Right renal pelvis (tissue), 4 donors: ENCODE results near the gene CPED1. TPM values are rescaled to one million over a fixed set of nuclear protein-coding genes. Genes with fewer than 3 reads are reported as not detected.

Experiments
- DNase-seq, 4 donors: peaks; one replicate each; pipeline ENCODE4 v3.0.0-alpha.2; 2013; ENCODE audit warnings: low read depth in 4 of 4, low spot score in 3 of 4, missing footprints in 1 of 4
- polyA plus RNA-seq, 4 donors: library from polyadenylated mRNA; unstranded; fragments of 120-200 nt; gene quantifications; one replicate each; pipeline ENCODE4 v1.2.1, GENCODE V29; 2013; ENCODE audit not compliant: insufficient read length in 4 of 4

Gene CPED1
- polyA plus RNA-seq, 4 donors: 30.1 to 48.9 (median 43.6) TPM

DNA sequence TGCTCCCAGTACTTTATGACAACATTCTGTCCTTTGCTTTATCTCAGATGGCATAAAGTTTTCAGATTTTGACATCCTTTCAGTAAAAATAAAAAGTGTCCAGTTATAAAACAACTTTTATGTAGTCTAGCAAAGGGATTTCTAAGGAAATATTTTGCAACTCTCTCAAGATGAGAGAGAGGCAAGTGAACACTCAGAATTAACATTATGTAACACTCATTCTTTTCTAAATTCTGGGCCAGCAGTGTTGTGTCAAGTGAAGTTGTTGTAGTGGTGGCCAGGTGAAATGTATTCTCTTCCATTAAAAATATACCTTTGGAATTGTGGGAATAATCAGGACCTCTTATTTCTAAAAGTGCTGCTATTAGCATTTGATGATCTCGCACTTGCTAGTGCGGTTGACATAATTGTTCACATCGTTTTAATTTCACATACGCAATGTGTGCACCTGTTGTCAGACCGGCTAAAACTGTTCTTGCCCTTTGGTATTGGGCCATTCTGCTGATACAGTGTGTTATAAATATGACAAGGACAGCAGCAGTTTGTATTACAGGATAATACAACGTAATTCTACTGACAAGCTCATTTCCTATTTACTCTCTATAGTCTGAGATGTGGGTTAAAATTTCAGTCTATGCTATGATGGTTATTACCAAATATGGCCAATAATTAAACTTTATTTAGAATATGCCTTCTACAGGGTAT lies 23.8 kb downstream of the CPED1 start:
- DNase-seq: no peak

DNA sequence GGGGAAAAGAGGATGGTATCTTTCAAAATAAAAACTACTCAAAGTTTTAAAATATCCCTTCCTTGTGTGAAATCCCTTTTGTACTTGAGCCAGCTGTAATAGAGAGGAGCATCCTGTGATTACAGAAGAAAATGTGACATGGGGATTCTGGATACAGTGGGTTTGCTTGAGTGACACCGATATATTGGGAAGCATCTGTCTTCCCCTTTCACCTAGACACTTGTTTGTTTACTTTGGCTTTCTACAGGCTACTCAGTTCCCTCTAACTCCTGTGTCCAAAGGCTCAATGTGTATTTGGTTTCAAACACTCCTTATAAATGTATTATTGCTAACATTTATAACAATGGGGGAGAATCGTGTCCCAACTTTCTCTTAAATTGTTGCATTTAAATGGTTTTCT lies 24.4 kb downstream of the CPED1 start:
- no peak for DNase-seq

DNA sequence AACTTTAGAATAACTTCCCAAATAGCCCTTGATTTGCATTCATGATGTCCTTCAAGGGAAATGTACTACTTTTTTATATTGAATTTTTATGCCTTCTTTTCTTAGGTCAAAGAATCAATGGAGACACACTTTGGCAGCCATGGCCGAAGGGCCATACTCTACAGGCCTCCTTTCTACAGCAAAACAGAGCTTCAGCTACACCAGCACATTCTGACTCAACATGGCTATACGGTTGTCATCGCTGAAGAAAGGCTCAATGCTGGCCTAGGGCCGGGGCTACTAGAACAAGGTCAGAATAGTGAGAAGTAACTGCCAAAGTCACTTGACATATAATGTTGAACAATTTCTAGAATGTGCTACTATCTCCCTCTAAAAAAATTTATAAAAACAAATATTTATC lies 27.0 kb downstream of the CPED1 start:
- no peak for DNase-seq

DNA sequence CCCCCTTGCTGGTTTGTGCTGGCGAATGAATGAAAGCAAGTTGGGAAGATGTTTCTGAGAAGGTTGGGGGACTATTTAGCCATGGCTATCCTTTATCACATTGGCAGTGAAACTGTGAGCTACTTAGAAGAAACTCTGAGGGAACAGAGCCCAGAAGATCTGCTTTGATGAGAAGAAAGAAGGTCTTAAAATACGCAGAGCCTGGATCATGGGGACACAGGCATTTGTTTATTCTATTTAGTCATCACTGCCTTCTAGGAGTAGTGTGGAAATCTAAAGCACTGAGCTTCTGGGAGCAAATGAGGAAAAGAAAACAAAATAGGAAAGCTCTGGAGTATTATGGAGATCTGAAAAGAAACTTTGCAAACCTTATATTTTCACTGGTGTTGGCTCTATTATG lies 28.5 kb downstream of the CPED1 start:
- no peak for DNase-seq

DNA sequence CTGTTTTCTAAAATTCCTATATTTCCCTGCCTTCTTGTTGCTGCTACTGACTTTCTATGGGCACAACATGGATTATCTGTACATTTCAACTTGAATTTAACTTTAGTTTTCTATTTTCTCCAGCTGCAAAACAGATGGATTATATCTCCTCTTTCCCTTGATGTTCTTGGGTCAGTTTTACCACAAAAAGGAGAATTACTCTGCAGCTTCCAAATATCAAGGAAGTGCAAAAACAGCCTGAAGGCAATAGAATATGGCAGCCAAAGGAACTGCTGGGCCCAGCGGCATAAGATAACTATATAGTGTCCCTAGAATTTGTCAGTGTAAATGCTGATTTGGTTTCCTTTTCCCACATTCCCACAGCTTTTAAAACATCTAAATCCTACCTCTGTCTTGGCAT lies 29.1 kb downstream of the CPED1 start:
- DNase-seq: no peak

DNA sequence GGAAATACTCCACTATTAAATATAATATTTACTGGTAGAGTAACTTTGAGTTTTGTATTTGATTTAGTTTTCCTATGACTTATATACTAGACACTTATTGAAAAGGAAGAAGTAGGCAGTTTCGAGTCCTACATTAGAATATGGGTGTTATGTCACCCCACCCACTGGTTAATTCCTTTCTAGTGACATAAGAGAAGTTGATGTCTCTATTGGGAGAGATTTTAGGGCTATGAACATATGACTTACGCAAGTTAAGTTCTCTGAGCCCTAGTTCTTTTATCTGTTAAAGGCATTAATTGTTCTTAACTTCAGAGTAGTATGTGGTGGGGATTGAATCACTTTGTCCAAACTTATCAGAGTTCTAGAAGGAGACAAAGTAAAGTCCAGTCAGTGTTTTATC lies 30.5 kb downstream of the CPED1 start:
- DNase-seq: no peak

DNA sequence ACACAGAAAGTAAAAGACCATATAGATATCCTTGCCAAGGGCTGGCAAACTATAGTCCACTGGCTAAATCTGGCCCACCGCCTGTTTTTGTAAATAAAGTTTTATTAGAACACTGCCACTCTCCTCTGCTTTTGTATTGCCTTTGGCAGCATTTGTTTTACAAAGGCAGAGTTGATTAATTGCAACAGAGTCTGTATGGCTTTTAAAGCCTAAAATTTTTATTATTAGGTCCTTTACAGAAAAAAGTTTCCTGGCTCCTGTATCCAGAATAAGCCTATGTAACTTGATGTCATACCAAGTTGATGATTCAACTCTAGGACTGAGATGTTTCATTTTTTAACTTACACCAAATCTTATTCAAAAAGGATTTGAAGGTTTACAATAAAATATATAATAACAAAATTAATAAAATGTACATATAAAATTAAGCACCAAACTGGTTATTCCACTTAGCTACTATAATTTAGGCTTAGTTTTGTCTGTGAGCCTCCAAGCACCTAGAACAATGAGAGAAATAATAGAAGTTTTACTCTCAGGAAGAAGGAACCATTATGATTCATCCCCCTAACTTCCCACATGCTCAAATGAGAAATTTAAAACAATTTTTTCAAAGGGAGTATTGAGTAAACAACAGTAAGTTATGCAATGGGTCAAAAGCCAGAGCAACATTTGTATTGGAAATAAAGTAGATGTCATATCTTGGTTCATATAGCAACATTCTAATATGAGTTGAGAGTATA lies 31.9 kb downstream of the CPED1 start:
- DNase-seq: no peak

DNA sequence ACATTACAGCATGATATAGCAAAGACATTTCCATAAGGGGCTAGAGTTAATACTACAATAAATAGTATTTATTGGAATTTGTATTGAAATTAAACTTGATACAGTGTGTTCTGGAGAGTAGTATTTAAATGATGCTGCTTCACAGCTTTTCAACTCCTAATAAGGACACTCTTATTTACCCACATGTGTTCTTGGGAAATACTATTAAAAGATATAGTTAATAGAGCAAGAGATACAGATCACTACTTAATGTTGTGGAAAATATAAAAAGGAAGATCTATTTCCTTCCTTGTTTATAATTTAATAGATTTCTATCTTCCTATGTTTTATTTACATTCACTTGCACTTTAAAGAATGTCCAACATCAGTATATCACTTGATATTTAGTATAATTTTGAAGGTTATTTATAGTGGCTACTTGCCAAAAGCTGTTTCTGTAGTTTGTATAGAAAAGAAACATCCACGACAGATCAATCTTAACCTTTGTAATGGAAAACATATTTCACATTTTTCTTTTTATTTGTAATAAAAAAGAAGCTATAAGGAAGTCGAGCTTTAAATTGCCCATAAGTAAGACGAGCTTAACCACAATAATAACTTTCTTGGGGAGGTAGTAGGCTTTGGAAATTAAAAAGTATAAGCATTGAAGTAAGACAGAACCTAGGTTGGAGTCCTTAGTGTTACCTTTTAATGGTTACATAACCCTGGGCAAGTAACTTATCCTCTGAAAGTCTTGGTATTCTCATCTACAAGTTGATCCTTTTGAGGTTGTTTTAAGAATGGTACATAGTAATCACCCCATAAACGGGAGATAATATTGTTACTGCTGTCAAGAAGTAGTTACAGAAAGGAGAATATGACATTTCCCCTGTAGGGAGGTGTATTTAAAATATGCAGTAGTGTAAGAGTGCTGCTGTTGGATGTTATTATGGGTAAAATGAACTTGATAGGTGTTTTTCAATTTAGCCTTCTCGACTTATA lies 32.8 kb downstream of the CPED1 start:
- no peak for DNase-seq

DNA sequence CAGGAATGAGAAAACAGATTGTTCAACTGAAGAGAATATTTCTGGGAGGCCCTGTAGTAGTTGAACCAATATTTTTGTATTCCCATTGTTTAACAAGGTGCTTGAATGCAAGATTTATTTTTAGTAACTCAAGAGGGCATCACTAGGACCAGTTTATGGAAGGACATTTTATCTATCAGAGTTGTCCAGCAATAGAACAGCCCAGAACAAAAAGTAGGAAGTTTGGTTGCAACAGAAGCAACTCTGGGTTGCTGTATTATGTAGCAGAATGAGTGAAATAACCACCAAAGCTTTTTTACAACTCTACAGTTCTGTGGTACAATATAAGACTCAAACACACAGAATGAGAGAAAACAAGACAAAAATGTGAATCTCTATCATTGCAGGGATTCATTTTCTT lies 34.7 kb downstream of the CPED1 start:
- no peak for DNase-seq

DNA sequence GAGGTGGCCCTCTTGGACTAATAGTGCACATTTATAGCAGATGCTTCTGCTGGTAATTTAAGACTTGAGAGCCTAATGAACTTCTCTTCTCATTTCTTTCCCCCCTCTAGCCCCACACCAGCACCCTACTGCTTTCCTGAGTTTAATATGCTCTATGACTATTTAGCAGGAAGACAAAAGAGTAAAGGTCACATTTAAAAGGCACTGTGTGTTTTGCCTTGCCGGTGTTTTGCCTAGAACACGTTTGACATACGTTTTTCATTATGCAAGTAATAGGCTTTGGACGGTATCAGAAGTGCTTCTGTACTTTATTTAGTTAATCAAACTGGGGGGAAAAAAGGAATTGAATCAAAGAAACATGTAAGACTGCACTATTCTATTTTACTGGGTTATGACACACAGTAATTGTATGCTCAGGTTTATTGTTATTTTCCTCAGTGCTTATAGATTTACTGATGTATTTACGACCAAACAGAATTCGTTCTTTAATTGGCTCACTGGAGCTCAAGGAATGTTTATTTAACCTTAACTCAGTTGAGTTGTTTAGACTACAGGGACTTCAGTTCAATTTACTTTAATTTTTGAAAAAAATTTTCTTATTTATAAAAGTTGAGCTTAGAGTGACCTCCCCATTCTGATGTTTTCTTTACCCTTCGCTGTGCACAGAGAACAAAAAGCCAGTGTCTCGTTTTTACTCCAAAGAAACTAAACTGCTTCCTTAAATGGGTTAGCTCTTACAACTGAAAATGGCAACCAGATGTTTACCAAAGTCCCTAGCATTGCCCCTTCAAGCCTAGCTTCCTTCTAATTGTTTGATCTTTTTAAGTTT lies 35.4 kb downstream of the CPED1 start:
- DNase-seq: no peak

DNA sequence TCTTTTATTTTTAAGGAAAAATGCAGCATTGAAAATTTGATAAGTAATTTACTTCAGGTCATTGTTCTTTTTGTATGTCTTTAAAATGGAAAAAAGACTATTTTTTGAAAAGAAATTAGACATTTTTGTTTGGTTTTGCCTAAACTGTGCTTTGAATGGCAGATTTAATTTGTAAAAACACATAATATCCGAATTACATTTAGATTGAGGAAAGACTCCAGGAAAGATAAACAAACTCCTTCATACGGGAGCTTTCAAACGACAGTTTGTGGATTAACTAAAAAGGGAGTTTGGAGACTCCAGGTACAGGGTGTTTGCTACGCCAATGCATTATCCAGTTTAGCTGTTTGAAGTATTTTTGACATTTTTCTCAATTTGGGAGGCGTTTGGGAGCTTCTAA lies 36.1 kb downstream of the CPED1 start:
- no peak for DNase-seq

DNA sequence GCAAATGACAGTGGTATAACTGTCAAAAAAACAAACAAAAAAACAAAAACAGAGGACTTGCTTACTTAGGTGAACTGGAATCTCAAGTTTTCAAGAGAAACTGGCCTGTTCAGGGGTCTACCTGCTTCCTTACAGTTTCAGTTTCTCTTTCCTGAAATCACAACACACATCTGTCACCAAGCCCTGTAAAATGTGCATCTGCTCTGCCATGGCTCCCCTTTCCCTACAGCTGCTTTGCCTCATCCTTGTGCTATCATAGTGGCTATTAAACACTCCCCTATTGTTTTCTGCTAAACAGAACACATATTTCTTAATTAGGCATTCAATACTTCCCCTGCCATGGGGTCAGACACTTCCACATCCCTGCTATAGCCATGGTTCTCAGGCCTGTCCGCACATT lies 37.6 kb downstream of the CPED1 start:
- DNase-seq: no peak

DNA sequence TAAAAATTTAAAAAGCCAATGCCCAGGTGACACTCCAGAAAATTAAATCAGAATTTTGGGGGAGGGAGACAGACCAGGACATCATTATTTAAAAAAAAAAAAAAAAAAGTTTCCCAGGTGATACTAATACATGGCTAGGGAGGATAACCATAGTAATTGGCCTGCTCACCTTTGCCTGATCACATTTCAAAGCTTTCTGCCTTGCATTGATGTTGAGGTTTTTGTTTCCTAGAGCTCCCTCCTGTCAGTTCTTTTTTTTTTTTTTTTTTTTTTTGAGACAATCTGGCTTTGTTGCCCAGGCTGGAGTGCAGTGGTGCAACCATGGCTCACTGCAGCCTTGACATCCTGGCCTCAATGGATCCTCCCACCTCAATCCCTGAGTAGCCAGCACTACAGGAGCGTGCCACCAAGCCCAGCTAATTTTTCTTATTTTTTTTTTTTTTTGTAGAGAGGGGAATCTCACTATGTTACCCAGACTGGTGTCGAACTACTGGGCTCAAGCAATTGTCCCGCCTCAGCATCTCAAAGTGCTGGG lies 38.1 kb downstream of the CPED1 start:
- no peak for DNase-seq

DNA sequence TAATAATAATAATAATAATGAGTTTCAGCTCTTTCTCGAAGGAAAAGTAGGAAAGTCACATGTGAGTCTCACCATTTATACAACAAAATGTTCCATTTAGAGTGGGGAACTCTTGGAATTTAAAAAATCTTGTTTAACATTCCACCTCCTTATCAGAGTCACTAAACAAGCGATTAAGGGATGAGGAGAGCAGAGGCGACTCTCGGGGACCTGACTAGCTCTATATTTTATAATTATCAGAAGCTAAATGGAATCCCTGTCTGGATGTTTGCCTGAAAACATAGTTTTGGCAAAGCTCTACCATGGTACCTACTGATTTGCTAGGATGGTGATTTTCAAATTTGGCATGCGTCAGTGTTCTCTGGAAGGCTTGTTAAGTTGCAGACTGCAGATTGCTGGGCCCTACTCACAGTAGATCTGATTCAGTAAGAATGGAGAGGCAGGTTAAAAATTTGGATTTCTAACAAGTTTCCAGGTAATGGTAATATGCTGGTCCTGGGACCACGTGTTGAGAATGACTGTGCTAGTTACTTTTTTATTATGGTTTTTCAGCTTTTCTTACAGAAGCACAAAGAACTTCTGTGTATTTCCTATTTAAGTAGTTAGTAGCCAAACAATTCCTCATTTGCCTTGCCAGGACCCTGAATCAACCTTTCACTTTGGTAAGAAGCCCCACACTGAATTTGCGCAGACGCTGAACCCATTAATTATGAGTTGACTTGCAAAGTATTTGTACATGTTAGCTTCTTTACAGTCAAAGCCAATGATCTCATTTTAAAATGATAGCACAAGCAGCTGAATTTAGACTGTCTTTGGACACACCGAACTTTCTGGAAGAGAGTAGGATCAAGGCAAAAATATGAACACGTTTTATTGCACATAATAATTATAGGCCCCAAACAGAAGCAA lies 39.5 kb downstream of the CPED1 start:
- no peak for DNase-seq

DNA sequence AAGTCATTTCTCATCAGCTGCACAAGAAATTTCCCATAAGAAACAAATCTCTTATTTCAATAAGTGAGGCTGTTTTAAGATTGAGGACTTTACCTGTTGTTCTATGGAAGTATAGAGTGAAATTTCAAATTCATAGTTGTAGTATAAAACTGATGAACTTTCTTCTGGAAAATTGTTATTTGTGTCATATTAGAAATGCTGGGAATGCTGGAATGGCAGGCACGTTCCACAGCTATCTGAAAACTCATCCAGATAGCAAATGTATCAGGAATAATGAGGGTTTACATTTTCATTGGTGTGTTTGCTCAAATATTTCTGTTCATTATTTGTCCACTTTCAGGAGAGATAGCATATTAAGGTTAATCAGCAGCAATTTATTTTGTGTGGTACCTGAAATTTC lies 40.8 kb downstream of the CPED1 start:
- no peak for DNase-seq

DNA sequence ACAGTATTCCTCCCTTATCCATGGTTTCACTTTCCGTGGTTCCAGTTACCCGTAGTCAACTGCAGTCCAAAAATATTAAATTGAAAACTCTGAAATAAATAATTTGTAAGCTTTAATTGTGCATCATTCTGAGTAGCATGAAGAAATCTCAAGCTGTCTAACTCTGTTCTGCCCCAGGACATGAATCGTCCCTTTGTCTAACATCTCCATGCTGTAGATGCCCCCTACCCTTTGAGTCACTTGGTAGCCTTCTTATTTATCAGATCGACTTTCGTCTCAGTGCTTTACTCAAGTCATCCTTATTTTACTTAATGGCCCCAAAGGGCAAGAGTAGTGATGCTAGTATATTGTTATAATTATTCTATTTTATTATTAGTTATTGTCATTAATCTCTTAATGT lies 41.8 kb downstream of the CPED1 start:
- no peak for DNase-seq

DNA sequence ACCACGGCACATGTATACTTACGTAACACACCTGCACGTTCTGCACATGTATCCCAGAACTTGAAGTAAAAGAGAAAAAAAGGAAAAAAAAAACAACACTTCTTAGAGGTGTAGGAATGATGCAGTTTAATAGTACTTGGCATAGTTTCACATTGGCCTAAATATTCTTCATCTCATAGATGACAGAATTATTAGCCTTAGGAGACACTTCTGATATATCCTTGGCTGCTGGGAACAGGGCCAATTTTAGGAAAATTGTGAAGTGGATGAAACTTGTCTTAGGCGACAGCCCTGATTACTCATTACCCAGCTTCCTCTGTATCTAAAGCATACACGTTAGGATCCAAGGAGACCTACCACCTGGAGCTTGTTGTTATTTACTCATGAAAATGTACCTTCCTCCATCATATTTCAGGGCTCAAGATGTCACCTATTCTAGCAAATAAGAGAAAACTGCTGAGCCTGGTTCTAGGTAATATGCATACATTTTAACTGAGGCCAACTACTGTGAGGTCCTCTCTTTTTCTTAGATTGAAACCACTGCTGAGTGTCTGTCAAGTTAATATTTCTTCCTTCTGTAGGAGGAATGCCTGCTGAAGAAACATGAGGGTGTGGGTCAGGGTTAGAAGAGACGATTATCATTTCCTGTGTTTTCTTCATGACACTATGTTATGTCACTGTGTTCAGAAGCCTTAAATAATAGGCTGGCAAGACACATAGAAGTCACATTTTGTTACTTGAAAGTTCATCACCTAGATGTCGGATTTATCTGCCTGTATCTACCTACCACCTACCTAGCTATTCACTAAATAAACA lies 44.3 kb downstream of the CPED1 start:
- no peak for DNase-seq

DNA sequence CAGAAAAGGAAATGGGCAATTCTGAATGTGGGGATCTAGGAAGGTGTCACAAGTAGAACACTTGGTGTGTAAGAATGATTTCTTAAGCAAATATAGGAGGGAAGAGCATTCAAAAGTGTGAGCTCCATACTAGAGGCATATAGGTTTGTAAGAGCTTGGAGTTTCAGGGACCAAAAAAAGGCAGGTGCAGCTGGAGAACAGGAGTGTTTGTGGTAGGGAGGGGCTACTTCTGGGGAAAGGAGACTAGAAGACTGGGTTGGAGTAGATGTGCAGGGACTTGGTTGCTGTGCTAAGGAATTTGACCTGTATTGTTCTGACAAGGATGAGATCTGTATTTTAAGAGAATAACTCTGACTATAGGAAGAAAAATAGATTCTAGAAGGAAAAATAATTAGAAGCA lies 46.4 kb downstream of the CPED1 start:
- DNase-seq: no peak
